K562 (cell line): ENCODE results near the gene NPFFR1. TPM values are rescaled to one million over a fixed set of nuclear protein-coding genes. Genes with fewer than 3 reads are reported as not detected.
A peak's percentile ranks its signal among the peaks of the same experiment; 100 is the strongest.

ENCODE experiments used
- BRD4 ChIP-seq: fragments of 200-600 bp; sonication (generic); IDR thresholded peaks from 2 replicates; pipeline ENCODE4 v1.6.1; 2017; ENCODE audit warnings: inconsistent platforms
- DMBX1 ChIP-seq: fragments of 250-450 bp; sonication (Bioruptor Pico); IDR thresholded peaks from 2 replicates; pipeline ENCODE4 v1.8.0; 2022; ENCODE audit warnings: inconsistent platforms, mild to moderate bottlenecking, moderate library complexity, borderline replicate concordance
- ETS2 ChIP-seq: IDR thresholded peaks from 2 replicates; pipeline ENCODE4 v1.6.1; 2016; ENCODE audit warnings: borderline replicate concordance, missing genetic modification characterization, mild to moderate bottlenecking, moderate library complexity, missing compliant biosample characterization; ENCODE audit not compliant: poor library complexity, severe bottlenecking
- KDM1A ChIP-seq, 2 experiments: fragments of 450-650 bp; IDR thresholded peaks; 2 replicates each; pipeline ENCODE4 v1.6.1; 2016; ENCODE audit warnings: mild to moderate bottlenecking in 2 of 2
- MBD2 ChIP-seq: sonication (generic); IDR thresholded peaks from 2 replicates; pipeline ENCODE4 v1.6.1; 2016; ENCODE audit warnings: low read depth, borderline replicate concordance
- MYBL2 ChIP-seq, 2 experiments: fragments of 450-650 bp in 1 of 2; sonication (generic) in 1 of 2; formaldehyde crosslinking in 1 of 2; IDR thresholded peaks; 2 replicates each; pipeline versions ENCODE4 v1.6.1 to v1.8.1; 2017 to 2022; ENCODE audit warnings: borderline replicate concordance in 1 of 2, inconsistent platforms in 1 of 2, low read depth in 1 of 2, mild to moderate bottlenecking in 1 of 2, missing genetic modification reagents in 1 of 2, moderate library complexity in 1 of 2
- PTTG1 ChIP-seq: fragments of 450-650 bp; IDR thresholded peaks from 2 replicates; pipeline ENCODE4 v1.6.1; 2016; ENCODE audit warnings: low read depth, mild to moderate bottlenecking, missing genetic modification characterization, missing compliant biosample characterization
- SMAD1 ChIP-seq: fragments of 150-350 bp; IDR thresholded peaks from 2 replicates; pipeline ENCODE4 v1.6.1; 2014; ENCODE audit warnings: low read length, low read depth; ENCODE audit not compliant: partially characterized antibody
- SMAD2 ChIP-seq: fragments of 150-350 bp; IDR thresholded peaks from 2 replicates; pipeline ENCODE4 v1.6.1; 2014; ENCODE audit warnings: low read depth, mild to moderate bottlenecking, low read length
- ZNF583 ChIP-seq: fragments of 250-450 bp; sonication (Bioruptor Pico); IDR thresholded peaks from 2 replicates; pipeline ENCODE4 v1.4.0; 2020
- polyA plus RNA-seq, 8 experiments: library from polyadenylated mRNA; depleted of rRNA in 4 of 8; stranded (reverse) in 5 of 8; unstranded in 3 of 8; fragments of >200 nt; fragmentation: Nextera tagmentation in 2 of 8; fragmentation: Illumina TruSeq in 1 of 8; extraction: Ambion mirVana in 2 of 8; extraction: Trizol in 1 of 8; gene quantifications; 2 replicates each; pipeline versions ENCODE4 v1.2.1 to v1.2.3, GENCODE V29; 2011 to 2014; ENCODE audit warnings: inconsistent platforms in 1 of 8, missing spikeins in 1 of 8
- total RNA-seq, 7 experiments: library from RNA; depleted of rRNA in 6 of 7; stranded (reverse); fragments of >200 nt in 6 of 7; fragmentation: Illumina TruSeq in 2 of 7; extraction: Trizol in 2 of 7; gene quantifications; 2 replicates each; pipeline versions ENCODE4 v1.2.1 to v1.2.3, GENCODE V29; 2011 to 2021; ENCODE audit warnings: low replicate concordance in 1 of 7
- TF ChIP-seq, protein P1 (sequence below): fragments of 250-450 bp; sonication (Bioruptor Pico); IDR thresholded peaks from 2 replicates; pipeline ENCODE4 v1.5.0; 2020; ENCODE audit warnings: mild to moderate bottlenecking
- TF ChIP-seq, protein P2 (sequence below): fragments of 150-350 bp; IDR thresholded peaks from 2 replicates; pipeline ENCODE4 v1.6.1; 2014; ENCODE audit warnings: low read depth, mild to moderate bottlenecking, low read length, borderline replicate concordance
- TF ChIP-seq, protein P3 (sequence below): sonication (generic); formaldehyde crosslinking; IDR thresholded peaks from 2 replicates; pipeline ENCODE4 v1.8.0; 2022; ENCODE audit warnings: missing genetic modification reagents, mild to moderate bottlenecking, borderline replicate concordance
- TF ChIP-seq, protein P4 (sequence below): sonication (generic); formaldehyde crosslinking; IDR thresholded peaks from 2 replicates; pipeline ENCODE4 v1.8.0; 2023; ENCODE audit warnings: mild to moderate bottlenecking, missing genetic modification reagents
- TF ChIP-seq, protein P5 (sequence below): sonication (generic); formaldehyde crosslinking; IDR thresholded peaks from 2 replicates; pipeline ENCODE4 v1.8.1; 2023; ENCODE audit warnings: mild to moderate bottlenecking, missing genetic modification reagents

Gene NPFFR1
- total and polyA plus RNA-seq, 9 of the 15 experiments (the other 6 are each of a cell fraction or from before 2014, with no cell fraction given): under 0.01 TPM; not detected in 8

DNA sequence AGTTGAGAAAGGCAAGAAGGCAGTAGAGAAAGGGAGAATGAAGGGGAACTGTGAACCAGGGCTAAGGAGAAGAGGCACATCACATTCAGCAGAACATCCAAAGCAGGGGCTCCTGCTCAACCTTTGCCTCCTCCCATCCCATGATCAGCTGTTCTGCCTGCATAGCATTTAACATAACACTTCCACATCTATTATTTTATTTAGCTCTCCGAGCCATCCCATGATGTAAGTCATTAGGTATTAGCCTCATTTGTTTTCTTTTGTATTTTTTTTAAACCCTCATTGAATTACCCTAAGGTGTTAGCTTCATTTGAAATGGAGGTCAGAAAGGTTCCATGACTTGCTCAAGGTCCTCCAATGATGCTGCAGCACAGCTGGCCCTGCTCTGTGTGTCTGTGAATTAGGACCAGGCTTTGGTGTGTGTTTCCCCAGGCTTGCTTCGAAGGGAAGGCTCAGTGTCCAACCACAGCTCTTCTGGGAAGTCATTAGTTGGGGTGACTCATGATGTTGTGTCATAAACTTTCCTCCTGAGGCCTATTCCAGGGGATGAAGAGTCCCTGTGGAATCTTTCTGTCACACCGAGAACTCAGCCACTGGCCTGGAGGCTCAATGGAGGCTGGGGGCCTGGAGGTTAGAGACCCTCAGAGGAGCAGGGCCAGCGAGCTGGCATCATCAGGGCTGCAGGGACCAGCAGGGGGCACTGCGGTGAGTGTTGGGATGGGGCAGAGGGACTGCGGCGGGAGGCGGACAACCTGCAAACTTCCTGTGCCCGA, 16.5 kb downstream of the NPFFR1 start (continued):
- TF ChIP-seq, protein P1, sequence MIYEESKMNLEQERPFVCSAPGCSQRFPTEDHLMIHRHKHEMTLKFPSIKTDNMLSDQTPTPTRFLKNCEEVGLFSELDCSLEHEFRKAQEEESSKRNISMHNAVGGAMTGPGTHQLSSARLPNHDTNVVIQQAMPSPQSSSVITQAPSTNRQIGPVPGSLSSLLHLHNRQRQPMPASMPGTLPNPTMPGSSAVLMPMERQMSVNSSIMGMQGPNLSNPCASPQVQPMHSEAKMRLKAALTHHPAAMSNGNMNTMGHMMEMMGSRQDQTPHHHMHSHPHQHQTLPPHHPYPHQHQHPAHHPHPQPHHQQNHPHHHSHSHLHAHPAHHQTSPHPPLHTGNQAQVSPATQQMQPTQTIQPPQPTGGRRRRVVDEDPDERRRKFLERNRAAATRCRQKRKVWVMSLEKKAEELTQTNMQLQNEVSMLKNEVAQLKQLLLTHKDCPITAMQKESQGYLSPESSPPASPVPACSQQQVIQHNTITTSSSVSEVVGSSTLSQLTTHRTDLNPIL (CRISPR knock-in tag): no peak
- TF ChIP-seq, protein P2, sequence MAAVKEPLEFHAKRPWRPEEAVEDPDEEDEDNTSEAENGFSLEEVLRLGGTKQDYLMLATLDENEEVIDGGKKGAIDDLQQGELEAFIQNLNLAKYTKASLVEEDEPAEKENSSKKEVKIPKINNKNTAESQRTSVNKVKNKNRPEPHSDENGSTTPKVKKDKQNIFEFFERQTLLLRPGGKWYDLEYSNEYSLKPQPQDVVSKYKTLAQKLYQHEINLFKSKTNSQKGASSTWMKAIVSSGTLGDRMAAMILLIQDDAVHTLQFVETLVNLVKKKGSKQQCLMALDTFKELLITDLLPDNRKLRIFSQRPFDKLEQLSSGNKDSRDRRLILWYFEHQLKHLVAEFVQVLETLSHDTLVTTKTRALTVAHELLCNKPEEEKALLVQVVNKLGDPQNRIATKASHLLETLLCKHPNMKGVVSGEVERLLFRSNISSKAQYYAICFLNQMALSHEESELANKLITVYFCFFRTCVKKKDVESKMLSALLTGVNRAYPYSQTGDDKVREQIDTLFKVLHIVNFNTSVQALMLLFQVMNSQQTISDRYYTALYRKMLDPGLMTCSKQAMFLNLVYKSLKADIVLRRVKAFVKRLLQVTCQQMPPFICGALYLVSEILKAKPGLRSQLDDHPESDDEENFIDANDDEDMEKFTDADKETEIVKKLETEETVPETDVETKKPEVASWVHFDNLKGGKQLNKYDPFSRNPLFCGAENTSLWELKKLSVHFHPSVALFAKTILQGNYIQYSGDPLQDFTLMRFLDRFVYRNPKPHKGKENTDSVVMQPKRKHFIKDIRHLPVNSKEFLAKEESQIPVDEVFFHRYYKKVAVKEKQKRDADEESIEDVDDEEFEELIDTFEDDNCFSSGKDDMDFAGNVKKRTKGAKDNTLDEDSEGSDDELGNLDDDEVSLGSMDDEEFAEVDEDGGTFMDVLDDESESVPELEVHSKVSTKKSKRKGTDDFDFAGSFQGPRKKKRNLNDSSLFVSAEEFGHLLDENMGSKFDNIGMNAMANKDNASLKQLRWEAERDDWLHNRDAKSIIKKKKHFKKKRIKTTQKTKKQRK: no peak
- TF ChIP-seq BRD4 (no peak), SMAD1 (no peak), KDM1A (IDR thresholded peaks at IDR 0.05) (no peak), SMAD2 (no peak), MBD2 (no peak), ZNF583 (no peak), DMBX1 (CRISPR knock-in tag) (no peak), PTTG1 (tag) (no peak), ETS2 (no peak), MYBL2 (IDR thresholded peaks at IDR 0.05; ENCODE audit: low read depth) (no peak), MYBL2 (CRISPR knock-in tag; IDR thresholded peaks at IDR 0.05; ENCODE audit: borderline replicate concordance) (no peak)
- TF ChIP-seq, protein P3, sequence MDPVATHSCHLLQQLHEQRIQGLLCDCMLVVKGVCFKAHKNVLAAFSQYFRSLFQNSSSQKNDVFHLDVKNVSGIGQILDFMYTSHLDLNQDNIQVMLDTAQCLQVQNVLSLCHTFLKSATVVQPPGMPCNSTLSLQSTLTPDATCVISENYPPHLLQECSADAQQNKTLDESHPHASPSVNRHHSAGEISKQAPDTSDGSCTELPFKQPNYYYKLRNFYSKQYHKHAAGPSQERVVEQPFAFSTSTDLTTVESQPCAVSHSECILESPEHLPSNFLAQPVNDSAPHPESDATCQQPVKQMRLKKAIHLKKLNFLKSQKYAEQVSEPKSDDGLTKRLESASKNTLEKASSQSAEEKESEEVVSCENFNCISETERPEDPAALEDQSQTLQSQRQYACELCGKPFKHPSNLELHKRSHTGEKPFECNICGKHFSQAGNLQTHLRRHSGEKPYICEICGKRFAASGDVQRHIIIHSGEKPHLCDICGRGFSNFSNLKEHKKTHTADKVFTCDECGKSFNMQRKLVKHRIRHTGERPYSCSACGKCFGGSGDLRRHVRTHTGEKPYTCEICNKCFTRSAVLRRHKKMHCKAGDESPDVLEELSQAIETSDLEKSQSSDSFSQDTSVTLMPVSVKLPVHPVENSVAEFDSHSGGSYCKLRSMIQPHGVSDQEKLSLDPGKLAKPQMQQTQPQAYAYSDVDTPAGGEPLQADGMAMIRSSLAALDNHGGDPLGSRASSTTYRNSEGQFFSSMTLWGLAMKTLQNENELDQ (CRISPR knock-in tag): no peak
- TF ChIP-seq, protein P4, sequence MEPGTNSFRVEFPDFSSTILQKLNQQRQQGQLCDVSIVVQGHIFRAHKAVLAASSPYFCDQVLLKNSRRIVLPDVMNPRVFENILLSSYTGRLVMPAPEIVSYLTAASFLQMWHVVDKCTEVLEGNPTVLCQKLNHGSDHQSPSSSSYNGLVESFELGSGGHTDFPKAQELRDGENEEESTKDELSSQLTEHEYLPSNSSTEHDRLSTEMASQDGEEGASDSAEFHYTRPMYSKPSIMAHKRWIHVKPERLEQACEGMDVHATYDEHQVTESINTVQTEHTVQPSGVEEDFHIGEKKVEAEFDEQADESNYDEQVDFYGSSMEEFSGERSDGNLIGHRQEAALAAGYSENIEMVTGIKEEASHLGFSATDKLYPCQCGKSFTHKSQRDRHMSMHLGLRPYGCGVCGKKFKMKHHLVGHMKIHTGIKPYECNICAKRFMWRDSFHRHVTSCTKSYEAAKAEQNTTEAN (CRISPR knock-in tag): no peak
- TF ChIP-seq, protein P5, sequence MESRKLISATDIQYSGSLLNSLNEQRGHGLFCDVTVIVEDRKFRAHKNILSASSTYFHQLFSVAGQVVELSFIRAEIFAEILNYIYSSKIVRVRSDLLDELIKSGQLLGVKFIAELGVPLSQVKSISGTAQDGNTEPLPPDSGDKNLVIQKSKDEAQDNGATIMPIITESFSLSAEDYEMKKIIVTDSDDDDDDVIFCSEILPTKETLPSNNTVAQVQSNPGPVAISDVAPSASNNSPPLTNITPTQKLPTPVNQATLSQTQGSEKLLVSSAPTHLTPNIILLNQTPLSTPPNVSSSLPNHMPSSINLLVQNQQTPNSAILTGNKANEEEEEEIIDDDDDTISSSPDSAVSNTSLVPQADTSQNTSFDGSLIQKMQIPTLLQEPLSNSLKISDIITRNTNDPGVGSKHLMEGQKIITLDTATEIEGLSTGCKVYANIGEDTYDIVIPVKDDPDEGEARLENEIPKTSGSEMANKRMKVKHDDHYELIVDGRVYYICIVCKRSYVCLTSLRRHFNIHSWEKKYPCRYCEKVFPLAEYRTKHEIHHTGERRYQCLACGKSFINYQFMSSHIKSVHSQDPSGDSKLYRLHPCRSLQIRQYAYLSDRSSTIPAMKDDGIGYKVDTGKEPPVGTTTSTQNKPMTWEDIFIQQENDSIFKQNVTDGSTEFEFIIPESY: peak; percentile 45; the same call in 1 of the 2 replicates
